ENCODE results near the gene IMP4.

Gene IMP4

GRCh38 chr2:130342533-130343275, at the start of gene IMP4:
IMP4 (plus strand) TSS chr2:130342897; CDS start chr2:130342933, 36 bp downstream.
- peak; percentile 45 for TF ChIP-seq CTCF (IDR thresholded peaks at IDR 0.05; ENCODE audit: low read depth, low read length)

GRCh38 chr2:130300258-130300969, 42.3 kb upstream of the IMP4 start:
- in situ Hi-C loops (cut with HindIII; ENCODE audit: low sequenced_read_pairs): no loop called here

More at GRCh38 chr2:130342533-130343275, at the start of gene IMP4:
- DNase-seq (ENCODE audit: low read depth, low spot score): peak; percentile 100
- in situ Hi-C loops (cut with HindIII; ENCODE audit: low sequenced_read_pairs): no loop called here
- peak within 1 kb of the TSS; percentile 85 for H3K4me3 ChIP-seq (ENCODE audit: low read depth, low read length)

GRCh38 chr2:130300970-130301348, 41.7 kb upstream of the IMP4 start:
- in situ Hi-C loops (cut with HindIII; ENCODE audit: low sequenced_read_pairs): no loop called here
- TF ChIP-seq CTCF (IDR thresholded peaks at IDR 0.05; ENCODE audit: low read depth, low read length): no peak
- no peak for DNase-seq (ENCODE audit: low read depth, low spot score)
- H3K4me3 ChIP-seq (ENCODE audit: low read depth, low read length): no peak overlapping the region

More at GRCh38 chr2:130300258-130300969, 42.3 kb upstream of the IMP4 start:
- H3K4me3 ChIP-seq (ENCODE audit: low read depth, low read length): no peak overlapping the region
- TF ChIP-seq CTCF (IDR thresholded peaks at IDR 0.05; ENCODE audit: low read depth, low read length): no peak
- no peak for DNase-seq (ENCODE audit: low read depth, low spot score)

GRCh38 chr2:130302164-130302886, 40.4 kb upstream of the IMP4 start:
- H3K4me3 ChIP-seq (ENCODE audit: low read depth, low read length): no peak overlapping the region
- no peak for DNase-seq (ENCODE audit: low read depth, low spot score)
- no peak for TF ChIP-seq CTCF (IDR thresholded peaks at IDR 0.05; ENCODE audit: low read depth, low read length)
- in situ Hi-C loops (cut with HindIII; ENCODE audit: low sequenced_read_pairs): no loop called here

GRCh38 chr2:130303169-130303568, 39.5 kb upstream of the IMP4 start:
- no peak for TF ChIP-seq CTCF (IDR thresholded peaks at IDR 0.05; ENCODE audit: low read depth, low read length)
- H3K4me3 ChIP-seq (ENCODE audit: low read depth, low read length): no peak overlapping the region
- no peak for DNase-seq (ENCODE audit: low read depth, low spot score)
- in situ Hi-C loops (cut with HindIII; ENCODE audit: low sequenced_read_pairs): no loop called here

- no peak overlapping the region for H3K4me3 ChIP-seq (ENCODE audit: low read depth, low read length)
- in situ Hi-C loops (cut with HindIII; ENCODE audit: low sequenced_read_pairs): no loop called here
- DNase-seq (ENCODE audit: low read depth, low spot score): no peak
- no peak for TF ChIP-seq CTCF (IDR thresholded peaks at IDR 0.05; ENCODE audit: low read depth, low read length)
Observed at GRCh38 chr2:130304726-130305125, 38.0 kb upstream of the IMP4 start.
